Sigmoid colon (tissue), 7 donors: Measurements from ENCODE around the gene ZNF576. TPM values are rescaled to one million over a fixed set of nuclear protein-coding genes. Genes with fewer than 3 reads are reported as not detected.
"Not testable (repeated sequence)": the region's sequence is repeated elsewhere in the genome, so short reads cannot be mapped to it uniquely, and the experiment has no call there.

Source experiments
- DNase-seq: peaks from one replicate; pipeline ENCODE4 v3.0.0-alpha.2; 2019
- H3K27ac ChIP-seq, 4 donors: fragments of 200-600 bp; sonication (generic); one replicate each; pipeline ENCODE4 v1.5.1; 2016 to 2019; ENCODE audit warnings: mild to moderate bottlenecking in 1 of 4
- H3K27me3 ChIP-seq, 3 donors: fragments of 200-600 bp; sonication (generic); one replicate each; pipeline ENCODE4 v1.5.1; 2019; ENCODE audit warnings: mild to moderate bottlenecking in 1 of 3
- H3K36me3 ChIP-seq, 4 donors: fragments of 200-600 bp; sonication (generic); one replicate each; pipeline ENCODE4 v1.5.1; 2016 to 2019
- H3K4me1 ChIP-seq, 4 donors: fragments of 200-600 bp; sonication (generic); one replicate each; pipeline ENCODE4 v1.5.1; 2017 to 2019
- H3K4me3 ChIP-seq, 4 donors: fragments of 200-600 bp; sonication (generic); one replicate each; pipeline ENCODE4 v1.5.1; 2017 to 2019; ENCODE audit warnings: mild to moderate bottlenecking in 2 of 4, moderate library complexity in 1 of 4
- H3K9me3 ChIP-seq, 4 donors: fragments of 200-600 bp in 3 of 4; sonication (generic) in 3 of 4; one replicate each; pipeline versions ENCODE4 v1.5.1 to v1.6.1; 2013 to 2019
- CTCF ChIP-seq, 4 experiments: fragments of 450-650 bp in 3 of 4; fragments of 200-600 bp in 1 of 4; IDR thresholded peaks; one replicate each; pipeline ENCODE4 v1.5.1; 2016 to 2019; ENCODE audit warnings: antibody characterized with exemption in 4 of 4, mild to moderate bottlenecking in 3 of 4, moderate library complexity in 2 of 4
- EP300 ChIP-seq, 4 donors: sonication (generic); formaldehyde crosslinking; IDR thresholded peaks; one replicate each; pipeline ENCODE4 v1.6.1; 2017; ENCODE audit warnings: antibody characterized with exemption in 4 of 4
- POLR2A ChIP-seq, 2 donors: fragments of 450-650 bp; IDR thresholded peaks; one replicate each; pipeline ENCODE4 v1.6.1; 2016; ENCODE audit warnings: antibody characterized with exemption in 2 of 2, mild to moderate bottlenecking in 2 of 2, moderate library complexity in 2 of 2
- POLR2AphosphoS5 ChIP-seq, 4 donors: sonication (generic); formaldehyde crosslinking; IDR thresholded peaks; one replicate each; pipeline ENCODE4 v1.6.1; 2017; ENCODE audit warnings: antibody characterized with exemption in 4 of 4
- WGBS, 2 donors: extraction: QIAGEN DNeasy Blood & Tissue Kit; methylation state at CpG; one replicate each; pipeline ENCODE4 v1.1.7; 2013; 5-methylcytosine and 5-hydroxymethylcytosine counted together
- intact Hi-C: fragments of 100-400 bp; cut with DNase I; formaldehyde crosslinking; loops from one replicate; pipeline ENCODE4 v1.15.1; 2023
- polyA plus RNA-seq, 3 donors: library from polyadenylated mRNA; stranded (reverse); fragments of 200-250 nt; gene quantifications; one replicate each; pipeline ENCODE4 v1.2.3, GENCODE V29; 2013
- total RNA-seq, 4 donors: library from RNA; depleted of rRNA; stranded (reverse); fragments of >200 nt; gene quantifications; one replicate each; pipeline ENCODE4 v1.1.0, GENCODE V29; 2016
- donor health status: healthy with polysubstance abuse.
- donor health status: Bipolar disorder and iron deficiency.
- donor health status: healthy.

The ZNF576 gene
- total RNA-seq (10 to 100 TPM; 12.1 to 23.3 (median 14.8) TPM), polyA plus RNA-seq (10 to 100 TPM; 15.0 to 21.5 (median 19.8) TPM)

DNA sequence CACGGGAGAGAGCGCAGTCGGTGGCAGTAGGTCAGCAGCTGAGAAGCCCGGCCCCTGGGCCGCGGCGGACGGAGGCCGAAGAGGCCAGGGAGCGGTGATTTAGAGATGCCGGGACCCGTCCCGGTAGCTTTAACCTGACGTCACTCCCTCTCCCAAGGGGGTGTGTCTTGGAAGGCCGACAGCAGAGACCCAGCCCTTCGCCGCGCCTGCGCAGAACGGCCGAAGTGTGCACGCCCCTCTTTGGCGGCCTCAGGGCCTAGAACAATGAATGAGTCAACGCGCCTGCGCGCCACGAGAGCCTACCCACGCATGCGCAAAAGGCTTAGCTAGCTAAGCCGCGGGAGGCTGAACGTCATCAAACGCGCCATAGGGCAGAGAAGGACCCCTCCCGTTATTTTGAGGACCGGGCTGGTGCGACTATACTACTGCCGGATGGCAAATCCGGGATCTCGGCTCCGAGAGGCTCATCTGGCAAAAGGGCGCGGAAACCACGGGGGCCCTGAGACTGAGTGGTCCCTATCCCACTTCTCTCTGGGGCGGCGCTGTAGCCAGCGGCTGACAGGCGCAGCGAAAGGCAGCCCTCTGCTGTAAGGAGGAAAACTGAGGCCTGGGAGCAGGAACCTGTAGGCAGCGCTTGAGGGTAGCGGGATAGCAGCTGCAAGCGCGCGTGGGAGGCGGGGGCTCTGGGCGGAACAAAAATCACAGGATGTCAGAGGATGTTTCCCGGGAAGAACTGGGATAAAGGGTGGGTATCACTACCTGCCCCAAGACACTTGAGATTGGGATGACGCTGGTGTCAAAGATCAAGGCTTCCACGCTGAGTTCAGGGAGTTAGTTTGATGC, at the start of gene ZNF576, which contains the start of gene IRGQ:
Gene ZNF576, plus strand, starts transcription at position 597 of the 843 bp plus-strand sequence. CDS start 514 bp downstream, outside the sequence.
Gene IRGQ, minus strand, starts transcription at position 136 of the 843 bp plus-strand sequence. CDS start 796 bp downstream, outside the sequence.
- whole genome bisulfite sequencing, 2 donors, result 0% methylated on average over 60 of the region's 60 CpGs
- Histone ChIP-seq H3K27me3 (no peaks in the 10 kb centered on the region), H3K27ac (peak within 1 kb of the TSS; percentile 90 to 99 (median 95)), H3K36me3 (peaks cover 16 to 59% (median 26%) of the 10 kb centered on the region in 4 donors), H3K9me3 (no peaks in the 10 kb centered on the region), H3K4me3 (peak within 1 kb of the TSS; percentile 57 to 73 (median 70)), H3K4me1 (peaks cover 0 to 46% (median 37%) of the 10 kb centered on the region in 4 donors)
- DNase-seq, result peak; percentile 100
- TF ChIP-seq CTCF (IDR thresholded peaks at IDR 0.05), result no peak
- TF ChIP-seq EP300 (IDR thresholded peaks at IDR 0.05), result peak in 2 of 4 donors; percentile 16 to 88
- peak; percentile 17 to 87 for TF ChIP-seq POLR2A (IDR thresholded peaks at IDR 0.05)
- peak; percentile 95 to 99 (median 97) for TF ChIP-seq POLR2AphosphoS5 (IDR thresholded peaks at IDR 0.05)
- intact Hi-C loops, result loop anchor here (1.0 to 5.0 kb wide), 4 partner anchors 21 to 62 kb away; partner anchors contain the start of genes PINLYP, XRCC1 and ZNF428

GRCh38 chr19:43547926-43548325, 48.5 kb upstream of the ZNF576 start:
- peaks cover 19 to 75% (median 47%) of the 10 kb centered on the region in 4 donors for H3K36me3 ChIP-seq
- H3K27me3 ChIP-seq, H3K27ac ChIP-seq, H3K4me1 ChIP-seq, H3K9me3 ChIP-seq, intact Hi-C loops, H3K4me3 ChIP-seq, DNase-seq: not testable (repeated sequence)
- 90 to 94% methylated on average over 20 of the region's 24 CpGs for WGBS, 2 donors

DNA sequence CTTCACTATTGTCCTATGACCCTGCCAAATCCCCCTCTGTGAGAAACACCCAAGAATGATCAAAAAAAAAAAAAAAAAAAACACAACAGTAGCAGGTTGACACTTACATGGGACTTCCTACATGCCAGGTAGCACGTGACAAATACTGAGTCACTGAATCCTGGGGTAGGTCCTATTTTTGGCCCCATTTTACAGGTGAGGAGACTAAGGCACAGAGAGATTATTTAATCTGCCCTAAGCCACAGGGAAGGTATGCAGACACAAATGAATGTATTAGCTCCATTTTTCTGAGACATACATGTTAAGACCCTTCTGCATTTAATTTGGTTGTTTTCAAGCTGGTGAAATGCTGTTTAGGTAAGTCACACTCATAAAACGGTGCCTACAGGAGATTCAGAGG, 47.7 kb upstream of the ZNF576 start:
- TF ChIP-seq POLR2AphosphoS5 (IDR thresholded peaks at IDR 0.05) (no peak), POLR2A (IDR thresholded peaks at IDR 0.05) (no peak), CTCF (IDR thresholded peaks at IDR 0.05) (no peak), EP300 (IDR thresholded peaks at IDR 0.05) (no peak)
- Histone ChIP-seq H3K4me1 (no peaks in the 10 kb centered on the region), H3K36me3 (peaks cover 19 to 75% (median 45%) of the 10 kb centered on the region in 4 donors), H3K27me3 (no peaks in the 10 kb centered on the region), H3K9me3 (no peaks in the 10 kb centered on the region), H3K27ac (no peak overlapping the region), H3K4me3 (no peak overlapping the region)
- intact Hi-C loops, result no loop called here
- DNase-seq, result no peak
- WGBS, 2 donors, result 89 to 93% methylated on average over 2 of the region's 2 CpGs

GRCh38 chr19:43551399-43552197, 44.8 kb upstream of the ZNF576 start:
- DNase-seq, result peak; percentile 58
- intact Hi-C loops, result no loop called here
- 93 to 94% methylated on average over 23 of the region's 23 CpGs for WGBS, 2 donors

More at GRCh38 chr19:43551399-43552197, 44.8 kb upstream of the ZNF576 start:
- Histone ChIP-seq H3K27me3 (no peaks in the 10 kb centered on the region), H3K9me3 (no peaks in the 10 kb centered on the region), H3K27ac (no peak overlapping the region), H3K4me1 (no peaks in the 10 kb centered on the region), H3K36me3 (peaks cover 19 to 79% (median 41%) of the 10 kb centered on the region in 4 donors), H3K4me3 (no peak overlapping the region)
- no peak for TF ChIP-seq CTCF (IDR thresholded peaks at IDR 0.05)
- TF ChIP-seq EP300 (IDR thresholded peaks at IDR 0.05), result no peak
- no peak for TF ChIP-seq POLR2A (IDR thresholded peaks at IDR 0.05)
